ENCODE data around the gene EHD4.

Gene EHD4

GRCh38 chr15:41853831-41854230 lies 118.5 kb downstream of the EHD4 start:
- DNase-seq = no peak

GRCh38 chr15:41852736-41853590 lies 119.4 kb downstream of the EHD4 start:
- no peak for DNase-seq

GRCh38 chr15:41851755-41852370 lies 120.5 kb downstream of the EHD4 start:
- no peak for DNase-seq

GRCh38 chr15:41851167-41851523 lies 121.2 kb downstream of the EHD4 start:
- DNase-seq = no peak

- no peak for DNase-seq
These were observed 121.7 kb downstream of the EHD4 start for GRCh38 chr15:41850482-41851166.

GRCh38 chr15:41849861-41850260 lies 122.5 kb downstream of the EHD4 start:
- DNase-seq = no peak

GRCh38 chr15:41849204-41849603 lies 123.2 kb downstream of the EHD4 start:
- no peak for DNase-seq

- DNase-seq = no peak
These were observed 123.7 kb downstream of the EHD4 start for GRCh38 chr15:41848631-41849030.

- no peak for DNase-seq
These were observed 124.4 kb downstream of the EHD4 start for GRCh38 chr15:41847981-41848380.

GRCh38 chr15:41847206-41847605 lies 125.2 kb downstream of the EHD4 start:
- no peak for DNase-seq

All from NK-92 treated with Interleukin-12 subunit alpha and Interleukin-12 subunit beta, amount 100 ng/mL, for 24 hours (cell line).